GM21723 (cell line): Measurements from ENCODE around the gene TBX1.
"Not testable (repeated sequence)": the region's sequence is repeated elsewhere in the genome, so short reads cannot be mapped to it uniquely, and the experiment has no call there.

Source experiments
- ATAC-seq: cut with Tn5 transposase; IDR thresholded peaks from one replicate; pipeline ENCODE4 v1.9.1; 2021; ENCODE audit warnings: mild to moderate bottlenecking, moderate library complexity; ENCODE audit not compliant: unreplicated experiment

Gene TBX1

DNA sequence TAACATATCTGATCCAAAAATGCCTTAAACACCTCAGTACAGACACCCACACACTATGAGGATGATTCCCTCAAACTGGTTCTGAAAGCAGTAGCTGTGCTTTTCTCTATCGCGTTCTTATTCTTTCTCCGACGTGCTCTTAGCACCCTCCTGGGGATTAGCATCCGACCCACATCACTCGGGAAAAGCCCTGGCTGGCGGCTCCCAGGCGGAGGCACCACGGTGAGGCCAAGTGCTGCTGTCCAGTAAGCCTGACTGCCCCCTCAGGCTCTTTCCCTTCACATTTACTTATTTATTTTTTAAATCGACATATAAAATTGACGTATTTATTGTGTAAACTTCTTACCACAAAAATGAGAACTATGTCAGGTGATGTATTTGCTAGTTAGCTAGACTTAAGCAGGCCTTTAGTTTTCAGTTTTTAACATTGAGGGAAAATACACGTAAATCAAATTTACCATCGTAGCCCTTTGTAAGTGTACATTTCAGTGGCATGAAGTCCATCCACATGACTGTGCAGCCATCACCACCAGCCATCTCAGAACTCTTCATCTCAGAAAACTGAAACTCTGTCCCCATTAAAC is 19.2 kb downstream of the TBX1 start:
- no peak for ATAC-seq

- ATAC-seq, result no peak
Measured at GRCh38 chr22:19782533-19782932, 22.0 kb downstream of the TBX1 start.

DNA sequence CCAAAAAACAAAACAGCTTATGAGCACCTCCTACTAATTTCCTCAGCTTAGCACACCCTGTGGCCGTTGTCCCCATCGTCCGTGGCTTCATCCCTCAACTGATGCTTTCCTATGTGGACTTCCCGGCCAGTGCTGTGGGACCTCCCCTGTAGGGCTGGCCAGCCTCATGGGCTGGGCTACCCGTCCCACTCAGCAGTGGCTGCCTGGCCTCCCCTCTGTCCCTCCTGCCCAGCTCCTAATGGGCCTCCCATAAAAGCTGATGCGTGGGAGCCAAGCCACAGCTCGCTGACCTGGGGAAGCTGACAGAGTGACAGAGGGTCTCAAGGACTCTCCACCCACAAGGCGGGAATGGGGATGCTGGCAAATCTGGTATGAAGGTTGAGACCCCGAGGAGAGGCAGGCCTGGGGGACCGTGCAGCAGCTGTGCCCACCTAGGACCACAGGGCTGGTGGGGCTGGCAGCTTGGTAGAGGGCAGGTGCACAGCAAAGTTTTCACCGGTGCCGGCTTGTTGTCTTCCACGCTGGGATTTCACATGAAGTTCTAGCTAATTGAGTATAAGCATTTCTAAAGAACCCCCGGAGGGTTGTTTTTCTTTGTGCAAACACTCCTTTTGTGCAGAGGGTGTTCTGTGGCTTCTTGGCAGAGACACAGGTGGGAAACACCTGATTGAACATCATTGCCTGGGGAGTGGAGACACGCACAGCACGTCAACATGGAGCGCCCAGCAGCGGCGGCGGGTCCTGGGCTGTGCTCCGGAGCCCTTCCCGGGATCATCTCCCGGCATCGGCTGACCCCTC is 23.2 kb downstream of the TBX1 start:
- no peak for ATAC-seq

DNA sequence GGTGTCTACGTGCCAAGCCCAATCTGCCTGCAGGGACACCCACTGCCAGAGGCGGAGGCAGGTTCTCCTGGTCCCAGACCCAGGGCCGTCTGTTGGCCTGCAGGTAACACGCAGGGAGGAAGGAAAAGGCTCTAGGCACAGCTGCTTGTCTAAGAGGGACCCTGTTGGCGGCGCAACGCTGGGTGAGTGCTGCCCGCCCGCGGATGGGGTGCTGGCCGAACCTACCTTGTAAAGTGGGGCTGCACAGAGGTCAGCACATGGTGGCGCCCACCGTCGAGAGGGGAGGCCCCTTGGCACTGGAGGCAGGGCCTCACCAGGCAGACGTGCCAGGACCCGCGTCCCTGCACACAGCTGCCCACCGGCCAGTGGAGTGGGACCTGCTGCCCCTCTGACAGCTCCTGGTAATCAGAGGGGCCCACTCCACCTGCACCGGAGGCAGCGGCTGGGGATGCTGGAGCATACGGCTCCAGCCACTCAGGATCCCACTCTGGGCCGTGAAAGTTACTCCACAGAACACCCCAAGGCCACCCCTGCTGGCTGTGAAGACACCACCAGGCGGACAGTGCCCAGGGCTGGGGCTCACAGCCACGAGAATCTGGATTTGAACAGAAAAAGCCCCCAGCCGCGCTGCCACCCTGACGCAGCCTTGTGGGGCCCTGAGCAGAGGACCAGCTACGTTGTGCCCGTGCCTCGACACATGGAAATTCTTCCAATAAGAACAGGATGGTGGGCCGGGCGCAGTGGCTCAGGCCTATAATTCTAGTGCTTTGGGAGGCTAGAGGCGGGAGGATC is 24.0 kb downstream of the TBX1 start:
- ATAC-seq, result no peak

DNA sequence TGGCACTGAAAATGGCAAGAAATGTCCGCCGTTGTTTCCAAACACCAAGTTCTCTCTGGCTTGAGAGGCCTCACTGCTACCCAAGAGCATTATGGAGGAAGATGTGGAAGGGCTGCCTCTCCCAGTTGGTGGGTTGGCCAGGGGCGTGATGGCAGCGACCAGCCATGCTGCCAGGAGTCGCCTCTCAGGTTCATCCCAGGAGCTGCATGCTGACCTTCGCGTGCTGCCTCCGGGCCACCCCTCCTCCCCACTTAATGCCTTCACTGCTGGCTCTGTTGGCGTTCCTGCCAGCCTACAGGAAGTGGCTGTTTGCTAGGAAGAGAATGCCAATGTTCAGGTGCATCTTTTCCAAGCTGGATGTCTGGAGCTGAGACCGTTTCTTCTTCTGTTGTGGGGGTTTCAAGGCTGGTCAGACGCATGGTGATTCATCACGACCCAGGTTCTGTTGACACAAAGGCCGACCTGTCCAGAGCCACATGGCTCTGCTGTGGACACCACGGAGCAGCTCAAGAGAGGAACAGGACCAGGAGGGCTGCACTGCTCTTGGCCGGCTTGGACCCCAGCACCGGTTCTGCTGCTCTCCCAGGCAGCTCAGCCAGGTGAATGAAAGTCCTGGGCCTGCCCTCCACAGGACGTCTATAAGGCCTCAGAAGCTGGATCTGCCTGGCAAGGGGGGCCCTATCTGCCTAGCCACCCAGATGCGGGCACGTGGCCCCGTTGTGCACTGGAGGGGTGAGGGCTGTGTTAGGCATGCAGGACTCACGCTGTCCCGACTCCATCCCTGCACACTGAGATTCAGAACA is 25.1 kb downstream of the TBX1 start:
- no peak for ATAC-seq

GRCh38 chr22:19786264-19786585 is 25.6 kb downstream of the TBX1 start:
- no peak for ATAC-seq

DNA sequence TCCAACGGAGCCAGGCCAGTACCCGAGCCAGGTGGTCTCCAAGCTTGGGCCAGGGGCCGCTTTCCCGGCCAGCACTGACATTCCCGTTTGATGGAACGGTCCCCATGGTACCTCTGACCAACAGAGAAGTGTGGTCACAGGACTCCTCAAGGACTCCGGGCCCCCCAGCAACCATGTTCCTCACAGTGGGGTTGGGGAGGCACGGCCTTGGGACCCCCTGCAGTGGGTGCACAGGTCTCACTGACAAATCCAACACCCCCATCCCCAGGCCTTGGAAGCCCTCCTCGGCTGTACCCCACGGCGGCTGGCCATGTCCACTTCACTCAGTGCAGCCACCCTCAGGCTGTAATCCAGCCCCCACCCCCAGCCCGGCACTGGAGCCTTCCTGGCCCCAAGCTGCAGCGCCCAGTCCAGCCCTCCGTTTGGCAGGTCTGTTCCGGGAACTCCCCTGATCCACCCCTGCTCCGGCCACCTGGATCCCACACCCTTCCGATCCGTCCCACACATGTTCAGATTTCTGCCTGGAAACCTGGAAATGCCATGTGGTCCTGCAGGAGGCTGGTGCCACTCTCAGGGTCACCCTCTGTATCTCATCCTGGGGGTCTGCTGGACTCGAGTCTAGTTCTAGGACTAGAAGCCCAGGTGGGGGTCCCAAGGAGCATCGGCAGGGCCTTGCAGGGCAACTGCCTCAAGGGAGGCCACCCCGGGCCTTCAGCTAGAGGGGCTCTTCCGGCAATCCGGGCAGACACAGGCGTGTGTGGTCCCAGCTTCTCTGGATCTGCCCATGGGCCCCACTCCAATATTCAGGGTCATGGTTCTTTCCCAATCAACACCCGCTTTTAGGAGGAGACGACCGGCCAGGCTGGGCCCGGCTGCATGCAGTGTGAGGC is 26.6 kb downstream of the TBX1 start:
- ATAC-seq, result no peak

- no peak for ATAC-seq
Measured at GRCh38 chr22:19787849-19788141, 27.2 kb downstream of the TBX1 start.

DNA sequence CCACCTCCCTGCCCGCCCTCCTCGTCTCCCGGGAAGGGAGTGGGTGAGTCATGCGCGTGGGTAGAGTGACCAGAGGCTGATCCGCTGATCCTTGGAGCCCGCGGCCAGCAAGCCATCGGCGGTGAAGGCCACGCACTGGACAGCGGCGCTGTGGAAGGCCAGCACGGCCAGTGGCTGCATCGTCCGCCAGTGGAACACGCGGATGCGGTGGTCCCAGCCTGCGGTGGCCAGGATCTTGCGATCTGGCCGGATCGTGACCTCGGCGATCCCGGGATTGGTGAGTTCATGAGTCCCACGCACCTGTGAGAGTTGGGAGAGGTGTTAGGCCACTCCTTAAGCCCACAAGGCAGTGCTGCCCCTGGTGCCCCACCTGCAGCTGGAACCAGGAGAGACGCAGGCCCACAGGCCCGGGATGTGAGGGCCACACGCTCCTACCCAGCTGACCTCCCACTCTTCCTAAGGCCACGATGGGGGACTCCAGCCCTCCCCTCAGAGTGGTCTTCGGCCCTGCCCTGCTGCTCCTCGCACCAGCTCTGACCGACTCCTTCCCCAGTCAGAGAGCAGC is 28.2 kb downstream of the TBX1 start:
- ATAC-seq, result no peak

DNA sequence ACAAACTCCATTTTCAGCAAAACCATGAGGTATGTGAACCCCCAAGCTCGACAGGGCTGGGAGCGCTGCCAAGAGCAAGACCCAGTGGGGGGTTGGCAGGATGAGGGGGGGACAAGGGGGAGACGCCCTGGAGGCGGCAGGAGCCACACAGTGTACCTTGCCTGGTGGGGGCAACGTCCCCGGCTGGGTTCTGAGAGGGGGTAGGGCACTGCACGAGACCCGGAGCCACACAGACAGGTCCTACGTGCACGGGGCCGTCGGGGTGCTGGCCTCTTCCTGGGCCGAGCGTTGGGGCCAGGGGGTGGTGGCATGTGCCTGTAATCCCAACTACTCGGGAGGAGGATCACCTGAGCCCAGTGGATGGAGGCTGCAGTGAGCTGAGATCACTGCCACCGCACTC is 28.8 kb downstream of the TBX1 start:
- no peak for ATAC-seq

- ATAC-seq, result no peak
Measured at GRCh38 chr22:19789828-19790227, 29.2 kb downstream of the TBX1 start.

GRCh38 chr22:19791243-19791642 is 30.7 kb downstream of the TBX1 start:
- no peak for ATAC-seq

- no peak for ATAC-seq
Measured at GRCh38 chr22:19791894-19792293, 31.3 kb downstream of the TBX1 start.

GRCh38 chr22:19792383-19792896 is 31.9 kb downstream of the TBX1 start:
- not testable (repeated sequence) for ATAC-seq

DNA sequence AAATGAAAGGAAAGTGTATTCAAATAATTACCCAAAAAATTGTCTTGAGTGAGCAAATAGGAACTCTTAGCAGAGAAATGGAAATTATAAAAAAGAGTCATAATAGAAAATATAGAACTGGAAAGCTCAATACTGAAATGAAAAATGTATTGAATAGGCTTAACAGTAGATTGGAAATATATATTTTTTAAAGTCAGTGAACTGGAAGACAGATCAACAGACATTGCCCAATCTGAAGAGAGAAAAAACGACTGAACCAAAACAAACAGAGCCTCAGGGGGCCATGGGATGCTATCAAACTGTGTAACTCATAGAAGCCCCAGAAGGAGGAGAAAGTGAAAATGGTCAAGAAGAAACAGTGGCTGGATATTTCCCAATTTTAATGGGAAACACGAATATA is 32.6 kb downstream of the TBX1 start:
- no peak for ATAC-seq

DNA sequence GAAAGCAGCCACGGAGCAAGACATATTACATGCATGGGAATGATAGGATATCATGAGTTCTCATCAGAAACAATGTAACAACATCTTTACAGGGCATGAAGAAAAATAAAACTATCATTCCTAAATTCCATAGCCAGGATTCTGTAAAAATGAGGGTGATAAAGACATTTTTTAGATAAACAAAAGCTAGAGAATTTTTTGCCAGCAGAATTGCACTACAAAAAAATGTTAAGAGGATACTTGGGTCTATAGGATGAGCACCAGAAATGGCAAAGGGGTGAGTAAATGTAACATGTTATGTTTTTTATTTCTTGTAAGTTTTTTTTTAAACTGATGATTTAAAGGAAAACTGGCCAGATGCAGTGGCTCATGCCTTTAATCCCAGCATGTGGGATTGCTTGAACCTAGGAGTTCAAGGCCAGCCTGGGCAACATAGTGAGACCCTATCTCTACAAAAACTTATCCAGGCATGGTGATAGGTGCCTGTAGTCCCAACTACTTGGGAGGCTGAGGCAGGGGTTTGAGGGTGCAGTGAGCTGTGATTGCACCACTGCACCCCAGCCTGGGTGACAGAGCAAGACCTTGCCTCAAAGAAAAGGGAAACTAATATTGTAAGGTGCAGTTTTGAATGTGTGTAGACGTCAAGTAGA is 33.2 kb downstream of the TBX1 start:
- no peak for ATAC-seq

DNA sequence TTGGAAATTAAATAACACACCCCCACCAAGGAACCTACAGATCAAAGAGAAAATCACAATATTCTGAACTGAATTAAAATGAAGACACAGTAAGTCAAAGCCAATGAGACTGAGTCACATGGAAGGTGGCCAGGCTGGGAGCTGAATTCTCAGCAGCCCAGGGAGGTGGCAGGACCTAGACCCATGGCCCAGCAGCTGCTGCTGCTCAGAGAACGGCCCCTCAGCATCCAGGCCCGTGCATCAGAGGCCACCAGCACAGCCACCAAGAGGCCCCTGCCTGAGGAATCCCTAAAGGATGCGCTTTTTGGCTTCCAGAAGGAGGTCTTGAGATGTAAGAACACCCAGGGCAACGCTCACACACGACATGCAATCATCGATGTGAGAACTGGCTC is 35.0 kb downstream of the TBX1 start:
- ATAC-seq, result no peak

DNA sequence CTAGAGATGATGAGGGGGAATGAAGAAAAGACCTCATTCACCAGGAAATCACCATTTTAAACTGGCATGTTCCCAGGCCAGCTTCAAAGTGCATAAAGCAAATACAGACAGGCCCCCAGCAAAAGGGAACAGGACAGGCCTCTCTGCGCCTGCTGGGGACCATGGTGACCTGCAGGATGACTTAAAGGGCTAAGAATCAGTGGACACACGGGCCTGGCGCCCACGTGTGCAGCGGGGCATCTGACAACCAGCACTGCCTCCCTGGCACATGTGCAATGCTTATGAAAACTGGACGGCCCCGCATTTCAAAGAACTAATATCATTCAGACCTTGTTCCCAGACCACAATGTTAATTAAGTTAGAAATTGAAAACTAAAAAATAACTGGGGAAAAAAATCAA is 35.6 kb downstream of the TBX1 start:
- ATAC-seq, result no peak
